Caki2 (cell line): Measurements from ENCODE around the gene CHD8. TPM values are rescaled to one million over a fixed set of nuclear protein-coding genes. Genes with fewer than 3 reads are reported as not detected.
"Not testable (repeated sequence)": the region's sequence is repeated elsewhere in the genome, so short reads cannot be mapped to it uniquely, and the experiment has no call there.

Experiments used
- DNase-seq: peaks from one replicate; pipeline ENCODE4 v3.0.0-alpha.2; 2015; ENCODE audit warnings: low read depth
- in situ Hi-C: cut with HindIII; loops from 2 replicates; pipeline ENCODE4 v1.10.0; 2016; ENCODE audit warnings: low sequenced_read_pairs, low pct_unique_long_range_greater_than_20kb, mixed read lengths
- total RNA-seq: library from RNA; depleted of rRNA; stranded (reverse); fragments of >200 nt; shearing (Covaris generic); gene quantifications from 2 replicates; pipeline ENCODE4 v1.2.3, GENCODE V29; 2014; ENCODE audit warnings: low replicate concordance; rRNA removed

Gene CHD8
- total RNA-seq, 1 experiment from 2014 or later, result 21.9 TPM

- in situ Hi-C loops, result no loop called here
Observed at GRCh38 chr14:21382886-21383847, 72.8 kb downstream of the CHD8 start.

DNA sequence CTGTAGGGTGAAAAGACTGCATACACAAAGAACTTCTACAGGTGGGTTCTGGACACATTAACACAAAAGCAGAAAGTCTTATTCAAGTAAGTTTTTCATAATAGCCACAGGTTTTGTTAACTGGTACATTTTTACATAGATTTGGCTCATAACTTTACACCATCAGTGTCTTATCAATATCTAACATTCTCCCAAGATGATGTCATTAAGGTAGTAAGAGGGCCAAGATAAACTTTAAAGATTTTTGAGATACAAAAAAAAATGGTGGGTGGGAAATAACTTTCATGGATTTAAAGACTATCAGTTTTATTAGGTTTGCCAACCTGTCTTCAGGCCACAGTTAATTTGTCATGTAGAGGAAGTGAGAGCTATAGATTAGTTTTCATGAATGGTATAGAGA lies 73.8 kb downstream of the CHD8 start:
- no peak for DNase-seq
- in situ Hi-C loops, result no loop called here

More at GRCh38 chr14:21382886-21383847, 72.8 kb downstream of the CHD8 start:
- peak; percentile 54 for DNase-seq

GRCh38 chr14:21379338-21379737 lies 76.6 kb downstream of the CHD8 start:
- no peak for DNase-seq
- in situ Hi-C loops, result no loop called here

GRCh38 chr14:21373980-21374379 lies 81.9 kb downstream of the CHD8 start:
- in situ Hi-C loops, result no loop called here
- DNase-seq, result no peak

DNA sequence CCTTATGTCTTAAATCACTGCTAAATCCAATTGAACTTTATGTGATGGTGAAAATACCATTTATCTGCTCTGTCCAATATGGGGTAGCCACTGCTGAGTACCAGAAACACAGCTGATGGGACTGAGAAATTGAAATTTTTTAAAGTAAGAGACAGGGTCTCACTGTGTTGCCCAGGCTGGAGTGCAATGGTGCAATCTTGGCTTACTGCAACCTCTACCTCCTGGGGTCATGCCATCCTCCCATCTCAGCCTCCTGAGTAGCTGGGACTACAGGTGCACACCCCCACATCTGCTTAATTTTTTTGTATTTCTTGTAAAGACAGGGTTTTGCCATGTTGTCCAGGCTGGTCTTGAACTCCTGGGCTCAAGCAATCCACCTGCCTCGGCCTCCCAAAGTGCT lies 83.1 kb downstream of the CHD8 start:
- in situ Hi-C loops, result not testable (repeated sequence)

GRCh38 chr14:21369949-21370679 lies 85.8 kb downstream of the CHD8 start:
- no peak for DNase-seq
- in situ Hi-C loops, result no loop called here

More for the DNA sequence above, 83.1 kb downstream of the CHD8 start:
- DNase-seq, result not testable (repeated sequence)

DNA sequence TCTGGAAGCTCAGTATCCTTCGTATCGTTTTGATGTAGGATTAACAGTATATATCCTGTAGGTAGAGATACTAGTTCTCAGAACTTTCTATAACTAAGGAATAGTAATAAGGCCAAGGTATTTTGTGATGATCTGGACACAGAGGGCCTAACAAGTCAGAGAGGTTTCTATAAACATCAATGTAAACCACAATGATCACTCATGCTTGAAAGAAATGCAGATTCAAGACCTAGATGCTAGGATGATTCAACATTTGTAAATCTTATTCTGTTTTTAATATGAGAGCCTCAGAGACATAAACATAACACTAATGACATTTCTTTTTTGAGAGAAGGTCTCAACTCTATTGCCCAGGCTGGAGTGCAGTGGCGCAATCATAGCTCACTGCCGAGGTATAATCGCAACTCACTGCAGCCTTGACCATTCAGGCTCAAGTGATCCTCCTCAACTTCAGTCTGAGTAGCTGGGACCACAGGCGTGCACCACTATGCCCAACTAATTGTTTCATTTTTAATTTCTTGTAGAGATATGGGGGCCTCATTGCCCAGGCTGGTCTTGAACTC lies 88.3 kb downstream of the CHD8 start:
- DNase-seq, result no peak
- in situ Hi-C loops, result no loop called here

DNA sequence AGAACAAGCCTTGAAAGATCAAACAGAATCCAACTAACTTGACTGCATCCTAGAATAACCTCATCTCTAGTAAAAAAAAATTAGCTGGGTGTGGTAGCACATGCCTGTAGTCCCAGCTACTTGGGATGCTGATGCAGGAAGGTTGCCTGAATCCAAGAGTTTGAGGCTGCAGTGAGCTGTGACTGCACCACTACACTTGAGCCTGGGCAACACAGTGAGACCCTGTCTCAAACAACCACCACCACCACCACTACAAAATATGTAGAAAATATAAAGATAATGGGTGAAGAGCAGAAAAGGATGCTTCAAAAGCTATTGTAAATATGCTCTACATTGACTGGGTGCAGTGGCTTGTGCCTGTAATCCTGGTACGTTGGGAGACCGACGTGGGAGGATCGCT lies 99.4 kb downstream of the CHD8 start:
- DNase-seq, result no peak
- in situ Hi-C loops, result no loop called here

- DNase-seq, result no peak
- in situ Hi-C loops, result no loop called here
Observed at GRCh38 chr14:21352587-21352986, 103.3 kb downstream of the CHD8 start.

DNA sequence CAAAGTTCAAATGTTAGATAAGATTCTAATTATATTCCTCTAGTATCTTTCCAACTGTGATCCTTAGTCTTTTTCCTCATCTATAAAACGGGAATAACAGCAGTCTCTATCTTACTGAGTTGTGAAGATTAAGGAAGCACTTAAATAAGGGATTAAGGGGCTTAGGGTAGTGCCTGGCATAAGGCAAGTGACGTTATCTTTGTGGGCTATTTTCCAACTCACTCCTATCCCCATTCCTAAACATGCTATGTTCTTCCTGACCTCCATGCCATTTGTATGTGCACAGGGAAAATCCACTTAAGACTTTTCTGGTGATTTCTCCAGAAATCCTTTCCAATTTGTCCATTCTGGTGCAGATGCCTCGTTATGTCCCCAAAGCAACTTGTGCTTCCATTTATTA lies 105.4 kb downstream of the CHD8 start:
- DNase-seq, result no peak

DNA sequence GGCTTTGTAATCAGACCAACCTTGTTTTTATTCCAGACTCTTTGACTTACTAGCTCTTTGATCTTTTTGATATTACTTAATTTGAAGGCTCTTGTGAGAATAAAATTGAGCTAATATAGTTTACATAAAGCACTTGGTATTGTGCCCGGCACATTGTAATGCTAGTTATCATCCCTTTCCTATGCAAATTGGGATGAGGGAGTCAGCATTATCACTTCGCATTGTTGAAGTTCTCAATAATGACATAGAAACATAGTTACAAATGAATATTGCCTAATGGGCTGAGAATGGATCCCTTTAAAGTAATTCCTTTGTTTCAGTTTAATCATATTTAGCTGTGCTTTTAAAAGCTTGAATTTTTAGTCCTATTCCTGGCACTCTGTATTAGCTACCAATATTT lies 108.7 kb downstream of the CHD8 start:
- DNase-seq, result no peak
- in situ Hi-C loops, result no loop called here

More for the DNA sequence above, 105.4 kb downstream of the CHD8 start:
- in situ Hi-C loops, result no loop called here

DNA sequence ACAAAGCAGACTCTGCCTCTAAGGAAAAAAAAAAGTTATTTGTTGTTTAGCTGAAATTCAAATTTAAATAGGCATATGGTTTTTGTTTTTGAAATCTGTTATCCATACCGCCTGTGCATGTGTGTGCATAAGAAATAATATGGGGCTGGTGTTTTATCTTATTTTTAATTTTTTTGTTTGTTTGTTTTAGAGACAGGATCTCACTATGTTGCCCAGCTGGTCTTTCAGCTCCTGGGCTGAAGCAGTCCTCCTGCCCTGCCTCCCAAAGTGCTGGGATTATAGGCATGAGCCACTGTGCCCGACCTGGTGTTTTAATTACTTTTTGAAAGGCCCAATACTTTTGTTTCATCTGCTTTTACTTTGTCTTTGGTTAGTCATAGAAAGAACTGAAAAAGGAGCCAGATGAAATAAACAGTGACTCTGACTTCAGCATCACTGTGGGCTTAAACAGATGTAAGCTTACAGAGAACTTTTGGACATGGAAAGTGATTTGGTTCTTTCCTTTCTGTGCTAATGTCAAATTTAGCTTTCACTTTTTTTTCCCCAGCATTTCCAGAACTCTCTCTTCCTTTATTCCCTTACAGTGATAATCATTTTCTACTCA lies 109.3 kb downstream of the CHD8 start:
- in situ Hi-C loops, result no loop called here
- DNase-seq, result no peak

DNA sequence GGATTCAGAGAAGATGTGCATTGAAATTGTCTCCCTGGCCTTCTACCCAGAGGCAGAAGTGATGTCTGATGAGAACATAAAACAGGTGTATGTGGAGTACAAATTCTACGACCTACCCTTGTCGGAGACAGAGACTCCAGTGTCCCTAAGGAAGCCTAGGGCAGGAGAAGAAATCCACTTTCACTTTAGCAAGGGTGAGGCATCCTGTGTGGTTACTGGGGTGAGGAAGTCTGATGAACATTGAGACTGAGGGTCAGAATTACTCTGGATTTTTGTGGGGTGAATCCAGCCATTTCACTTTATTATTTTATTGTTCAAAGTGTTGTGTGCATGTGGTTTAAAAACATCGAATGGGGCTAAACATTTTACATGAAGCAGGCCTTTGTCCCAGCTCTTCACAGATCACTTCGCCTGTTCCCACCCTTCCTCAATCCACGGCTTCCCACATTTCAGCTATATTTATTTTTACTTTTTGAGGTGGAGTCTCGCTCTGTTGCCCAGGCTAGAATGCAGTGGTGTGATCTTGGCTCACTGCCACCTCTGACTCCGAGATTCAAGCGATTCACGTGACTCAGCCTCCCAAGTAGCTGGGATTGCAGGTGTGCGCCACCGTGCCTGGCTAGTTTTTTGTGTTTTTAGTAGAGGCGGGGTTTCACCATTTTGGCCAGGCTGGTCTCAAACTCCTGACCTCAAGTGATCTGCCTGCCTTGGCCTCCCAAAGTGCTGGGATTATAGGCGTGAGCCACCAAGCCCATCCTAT lies 112.7 kb downstream of the CHD8 start:
- DNase-seq, result no peak
- in situ Hi-C loops, result no loop called here

Other genes starting within 250 kb of the CHD8 start
- gene HNRNPC, start 186.7 kb downstream of the CHD8 start, total RNA-seq, result 814 and 828 TPM in 2 replicates
- not detected in 2 replicates for gene RPGRIP1, start 176.0 kb downstream of the CHD8 start, total RNA-seq
- gene SUPT16H, start 72.1 kb downstream of the CHD8 start, total RNA-seq, result 23.1 and 24.8 TPM in 2 replicates
- 13.1 and 24.4 TPM in 2 replicates for gene RAB2B, start 20.8 kb upstream of the CHD8 start, total RNA-seq
- 43.9 and 89.9 TPM in 2 replicates for gene TOX4, start 21.1 kb upstream of the CHD8 start, total RNA-seq
- gene METTL3, start 55.2 kb upstream of the CHD8 start, total RNA-seq, result 24.9 and 57.2 TPM in 2 replicates
- gene SALL2, start 70.2 kb upstream of the CHD8 start, total RNA-seq, result 2.3 and 5.0 TPM in 2 replicates
- not detected in 2 replicates for gene OR10G3, start 124.0 kb upstream of the CHD8 start, total RNA-seq
- not detected in 2 replicates for gene OR10G2, start 178.8 kb upstream of the CHD8 start, total RNA-seq
- gene OR4E2, start 197.7 kb upstream of the CHD8 start, total RNA-seq, result not detected in 2 replicates
- not detected in 2 replicates for gene OR4E1, start 217.7 kb upstream of the CHD8 start, total RNA-seq